GM12874 (cell line): ENCODE data around the gene CCDC190.

Experiments
- CTCF ChIP-seq: IDR thresholded peaks from 2 replicates; pipeline ENCODE4 v1.5.1; 2011; ENCODE audit warnings: low read depth, mild to moderate bottlenecking, control low read depth, low read length, moderate library complexity; ENCODE audit not compliant: insufficient read depth

Gene CCDC190

GRCh38 chr1:162846256-162847212 is 14.4 kb downstream of the CCDC190 start:
- no peak for TF ChIP-seq CTCF

- no peak for TF ChIP-seq CTCF
These were observed 16.8 kb downstream of the CCDC190 start for GRCh38 chr1:162844153-162844552.

GRCh38 chr1:162840250-162840839 is 20.6 kb downstream of the CCDC190 start:
- TF ChIP-seq CTCF: no peak

GRCh38 chr1:162838863-162839262 is 22.1 kb downstream of the CCDC190 start:
- TF ChIP-seq CTCF: no peak

GRCh38 chr1:162835157-162835899 is 25.6 kb downstream of the CCDC190 start:
- no peak for TF ChIP-seq CTCF

GRCh38 chr1:162832470-162832869 is 28.5 kb downstream of the CCDC190 start:
- no peak for TF ChIP-seq CTCF

GRCh38 chr1:162829268-162829667 is 31.7 kb downstream of the CCDC190 start:
- no peak for TF ChIP-seq CTCF
